ENCODE data around the gene TMEM87A.
A peak's percentile ranks its signal among the peaks of the same experiment; 100 is the strongest.
"Not testable (repeated sequence)": the region's sequence is repeated elsewhere in the genome, so short reads cannot be mapped to it uniquely, and the experiment has no call there.

The TMEM87A gene

GRCh38 chr15:42272939-42273899 is at the start of gene TMEM87A, which contains the start of gene GANC:
Gene TMEM87A, minus strand, starts transcription at chr15:42273433. Its CDS starts 35 bp downstream, at chr15:42273398.
Gene GANC, plus strand, starts transcription at chr15:42273201. Its CDS starts 1,281 bp downstream, at chr15:42274482.
- TF ChIP-seq CTCF (IDR thresholded peaks at IDR 0.05; ENCODE audit: low read depth, low read length) = no peak
- peak; percentile 97 for DNase-seq (ENCODE audit: extremely low read depth, low read depth)

GRCh38 chr15:42319206-42319605 is 46.0 kb upstream of the TMEM87A start:
- no peak for DNase-seq (ENCODE audit: extremely low read depth, low read depth)
- no peak for TF ChIP-seq CTCF (IDR thresholded peaks at IDR 0.05; ENCODE audit: low read depth, low read length)

GRCh38 chr15:42316282-42316805 is 43.1 kb upstream of the TMEM87A start:
- not testable (repeated sequence) for DNase-seq (ENCODE audit: extremely low read depth, low read depth)

- no peak for DNase-seq (ENCODE audit: extremely low read depth, low read depth)
- no peak for TF ChIP-seq CTCF (IDR thresholded peaks at IDR 0.05; ENCODE audit: low read depth, low read length)
These were observed 42.3 kb upstream of the TMEM87A start for GRCh38 chr15:42315521-42315920.

GRCh38 chr15:42314818-42315217 is 41.6 kb upstream of the TMEM87A start:
- DNase-seq (ENCODE audit: extremely low read depth, low read depth) = no peak
- no peak for TF ChIP-seq CTCF (IDR thresholded peaks at IDR 0.05; ENCODE audit: low read depth, low read length)

GRCh38 chr15:42313463-42313862 is 40.2 kb upstream of the TMEM87A start:
- DNase-seq (ENCODE audit: extremely low read depth, low read depth) = no peak
- TF ChIP-seq CTCF (IDR thresholded peaks at IDR 0.05; ENCODE audit: low read depth, low read length) = no peak

- TF ChIP-seq CTCF (IDR thresholded peaks at IDR 0.05; ENCODE audit: low read depth, low read length) = no peak
- DNase-seq (ENCODE audit: extremely low read depth, low read depth) = no peak
These were observed 33.4 kb upstream of the TMEM87A start for GRCh38 chr15:42306681-42307080.

- DNase-seq (ENCODE audit: extremely low read depth, low read depth) = not testable (repeated sequence)
These were observed 27.8 kb upstream of the TMEM87A start for GRCh38 chr15:42301004-42301403.

All from AG09319 (cell line).